Dedifferentiated amniotic fluid mesenchymal stem cell (primary cell): ENCODE measurements around the gene PUS3.

ENCODE experiments used
- DNase-seq: peaks from one replicate; pipeline ENCODE4 v3.0.0-alpha.2; 2016; ENCODE audit errors: extremely low spot score

PUS3 gene

GRCh38 chr11:125941267-125941618 is 38.2 kb upstream of the PUS3 start:
- DNase-seq = no peak

GRCh38 chr11:125940145-125940544 is 37.1 kb upstream of the PUS3 start:
- DNase-seq = no peak

- no peak for DNase-seq
Observed at GRCh38 chr11:125939081-125939521, 36.1 kb upstream of the PUS3 start.

- no peak for DNase-seq
Observed at GRCh38 chr11:125938418-125938817, 35.4 kb upstream of the PUS3 start.

GRCh38 chr11:125935618-125936199 is 32.7 kb upstream of the PUS3 start:
- DNase-seq = no peak

- no peak for DNase-seq
Observed at GRCh38 chr11:125935056-125935455, 32.0 kb upstream of the PUS3 start.

GRCh38 chr11:125934473-125934872 is 31.5 kb upstream of the PUS3 start:
- no peak for DNase-seq

- DNase-seq = no peak
Observed at GRCh38 chr11:125933030-125933813, 30.2 kb upstream of the PUS3 start.

- DNase-seq = no peak
Observed at GRCh38 chr11:125932301-125932700, 29.3 kb upstream of the PUS3 start.

- DNase-seq = no peak
Observed at GRCh38 chr11:125931668-125932067, 28.7 kb upstream of the PUS3 start.

GRCh38 chr11:125931116-125931515 is 28.1 kb upstream of the PUS3 start:
- DNase-seq = no peak

GRCh38 chr11:125930076-125930450 is 27.1 kb upstream of the PUS3 start:
- no peak for DNase-seq

GRCh38 chr11:125929445-125930075 is 26.6 kb upstream of the PUS3 start:
- DNase-seq = no peak

GRCh38 chr11:125926682-125927081 is 23.7 kb upstream of the PUS3 start:
- DNase-seq = no peak

- DNase-seq = no peak
Observed at GRCh38 chr11:125925804-125926203, 22.8 kb upstream of the PUS3 start.

GRCh38 chr11:125925247-125925740 is 22.3 kb upstream of the PUS3 start:
- no peak for DNase-seq

GRCh38 chr11:125924384-125925007 is 21.5 kb upstream of the PUS3 start:
- no peak for DNase-seq

- no peak for DNase-seq
Observed at GRCh38 chr11:125923633-125924032, 20.6 kb upstream of the PUS3 start.

GRCh38 chr11:125923012-125923579 is 20.1 kb upstream of the PUS3 start:
- DNase-seq = peak; percentile 78

- DNase-seq = no peak
Observed at GRCh38 chr11:125922156-125922555, 19.1 kb upstream of the PUS3 start.

GRCh38 chr11:125921042-125921441 is 18.0 kb upstream of the PUS3 start:
- no peak for DNase-seq

- DNase-seq = no peak
Observed at GRCh38 chr11:125918140-125918840, 15.3 kb upstream of the PUS3 start.
